Choroid plexus epithelial cell (primary cell): Measurements from ENCODE around the gene PRKAG3.

Source experiments
- DNase-seq: peaks from one replicate; pipeline ENCODE4 v3.0.0-alpha.2; 2010; ENCODE audit warnings: low read depth
- H3K4me3 ChIP-seq: 2 replicates; pipeline ENCODE4 v1.5.1; 2011; ENCODE audit warnings: low read depth, mild to moderate bottlenecking, control low read depth, low read length, moderate library complexity
- CTCF ChIP-seq: conservative IDR thresholded peaks from 2 replicates; pipeline ENCODE4 v1.5.1; 2011; ENCODE audit warnings: low read depth, mild to moderate bottlenecking, control low read depth, inconsistent platforms, low read length, moderate library complexity

The PRKAG3 gene

DNA sequence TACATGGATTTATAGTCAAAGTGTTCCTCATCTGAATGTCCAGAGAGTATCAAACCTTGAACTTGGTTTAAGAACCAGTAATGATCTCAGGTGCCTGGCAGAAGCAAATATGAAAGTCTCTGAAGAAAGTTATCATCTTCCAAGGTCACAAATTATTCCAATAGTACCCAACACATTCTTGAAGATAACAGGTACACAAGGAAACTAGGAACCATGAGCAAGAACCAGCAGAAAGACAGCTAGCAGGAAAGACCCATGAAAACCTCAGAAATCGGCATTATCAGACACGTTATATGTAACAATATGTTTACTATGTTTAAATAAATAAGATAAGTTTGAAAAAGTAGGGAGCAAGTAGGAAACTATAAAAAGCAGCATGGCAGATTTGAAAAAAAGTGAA is 5.9 kb upstream of the PRKAG3 start:
- no peak for TF ChIP-seq CTCF
- DNase-seq = no peak
- H3K4me3 ChIP-seq = no peak overlapping the region

DNA sequence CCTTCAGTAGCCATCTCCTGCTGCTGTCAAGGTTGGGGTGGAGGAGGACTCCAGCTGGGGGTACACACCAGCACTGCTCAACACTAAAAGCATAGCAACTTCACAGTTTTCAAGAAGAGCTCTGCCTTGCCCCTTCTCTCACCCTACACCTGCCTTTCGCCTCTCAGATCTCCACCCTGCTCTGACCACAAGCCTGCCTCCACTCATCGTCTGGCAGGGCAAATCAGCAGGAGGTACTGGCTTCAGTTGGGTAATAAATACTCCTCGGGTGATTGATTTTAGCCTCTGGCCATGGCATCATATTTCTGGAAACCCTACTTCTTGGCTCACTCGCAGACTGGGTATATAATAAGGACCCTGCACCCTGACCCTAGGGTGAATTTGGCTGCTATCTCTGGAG is 3.1 kb upstream of the PRKAG3 start:
- DNase-seq = peak; percentile 16
- TF ChIP-seq CTCF = no peak

GRCh38 chr2:218833023-218833609 is 1.5 kb upstream of the PRKAG3 start:
- DNase-seq = no peak
- no peak overlapping the region for H3K4me3 ChIP-seq
- TF ChIP-seq CTCF = no peak

More for the DNA sequence above, 3.1 kb upstream of the PRKAG3 start:
- no peak overlapping the region for H3K4me3 ChIP-seq

- no peak for TF ChIP-seq CTCF
- no peak overlapping the region for H3K4me3 ChIP-seq
- no peak for DNase-seq
These were observed 917 bp upstream of the PRKAG3 start for GRCh38 chr2:218832520-218832919.

DNA sequence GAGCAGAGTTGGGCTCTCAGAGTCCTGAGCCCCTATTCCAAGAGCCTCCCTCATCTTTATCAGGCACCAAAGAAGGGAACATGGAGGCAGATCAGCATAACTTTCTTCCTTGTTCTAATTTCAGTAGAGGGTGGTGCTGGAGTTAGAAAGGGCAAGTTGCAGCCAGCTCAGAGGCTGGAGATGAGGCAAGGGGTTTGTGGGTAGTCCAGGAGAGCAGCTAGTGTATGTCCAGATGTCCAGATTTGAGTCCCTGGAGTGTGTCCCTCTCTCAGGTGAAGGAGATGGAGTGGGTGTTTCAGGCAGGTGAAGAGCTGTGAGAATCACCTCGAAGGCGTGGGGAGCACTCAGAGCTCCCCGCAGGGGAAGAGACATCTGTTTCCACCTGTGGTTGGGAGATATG is 478 bp upstream of the PRKAG3 start:
- no peak for DNase-seq
- H3K4me3 ChIP-seq = no peak overlapping the region
- no peak for TF ChIP-seq CTCF

- no peak overlapping the region for H3K4me3 ChIP-seq
- no peak for DNase-seq
- no peak for TF ChIP-seq CTCF
These were observed 887 bp downstream of the PRKAG3 start for GRCh38 chr2:218830526-218831306.
